Measurements from ENCODE around the gene ARHGAP31. TPM values are rescaled to one million over a fixed set of nuclear protein-coding genes. Genes with fewer than 3 reads are reported as not detected.

Gene ARHGAP31
- total RNA-seq, 1 donor from 2014 or later, result 48.1 TPM

GRCh38 chr3:119362940-119363725 is 69.0 kb downstream of the ARHGAP31 start:
- Mint-ChIP-seq H3K27me3 (ENCODE audit: low read depth, unreplicated experiment) (no peaks in the 10 kb centered on the region), H3K4me1 (ENCODE audit: low read depth, unreplicated experiment) (peaks cover 17% of the 10 kb centered on the region), H3K36me3 (ENCODE audit: low read depth, unreplicated experiment) (no peaks in the 10 kb centered on the region), H3K9me3 (ENCODE audit: unreplicated experiment) (no peaks in the 10 kb centered on the region), H3K4me3 (ENCODE audit: unreplicated experiment) (no peak overlapping the region), H3K27ac (ENCODE audit: unreplicated experiment) (no peak overlapping the region)
- FAIRE-seq (no peak), DNase-seq (ENCODE audit: low read depth) (no peak)
- Histone ChIP-seq H2AFZ (ENCODE audit: low read depth, low read length) (no peak overlapping the region), H3K79me2 (ENCODE audit: insufficient read depth, low read length) (peaks cover 50% of the 10 kb centered on the region), H3K27ac (ENCODE audit: low read depth, low read length) (no peak overlapping the region), H3K4me1 (ENCODE audit: insufficient read depth, low read length) (no peaks in the 10 kb centered on the region), H3K4me2 (ENCODE audit: low read length) (no peak overlapping the region), H3K9me3 (ENCODE audit: insufficient read depth, low read depth, low read length) (no peaks in the 10 kb centered on the region), H3K9ac (ENCODE audit: low read length) (no peak overlapping the region), H4K20me1 (ENCODE audit: insufficient read depth, low read length) (peaks cover 46% of the 10 kb centered on the region), H3K27me3 (ENCODE audit: insufficient read depth, low read length) (no peaks in the 10 kb centered on the region), H3K36me3 (ENCODE audit: insufficient read depth, low read length) (peaks cover 15% of the 10 kb centered on the region), H3K4me3 (ENCODE audit: insufficient read depth, low read depth, low read length) (no peak overlapping the region)
- TF ChIP-seq CTCF (IDR thresholded peaks at IDR 0.05; ENCODE audit: insufficient read depth, low read depth, low read length) (no peak), EZH2 (IDR thresholded peaks at IDR 0.05; ENCODE audit: insufficient read depth, low read length) (no peak)

GRCh38 chr3:119364401-119364800 is 70.2 kb downstream of the ARHGAP31 start:
- Histone ChIP-seq H3K36me3 (ENCODE audit: insufficient read depth, low read length) (peaks cover 27% of the 10 kb centered on the region), H3K4me2 (ENCODE audit: low read length) (no peak overlapping the region), H3K9ac (ENCODE audit: low read length) (no peak overlapping the region), H3K27ac (ENCODE audit: low read depth, low read length) (no peak overlapping the region), H2AFZ (ENCODE audit: low read depth, low read length) (no peak overlapping the region), H3K27me3 (ENCODE audit: insufficient read depth, low read length) (no peaks in the 10 kb centered on the region), H3K79me2 (ENCODE audit: insufficient read depth, low read length) (peaks cover 43% of the 10 kb centered on the region), H3K4me3 (ENCODE audit: insufficient read depth, low read depth, low read length) (no peak overlapping the region), H3K9me3 (ENCODE audit: insufficient read depth, low read depth, low read length) (no peaks in the 10 kb centered on the region), H3K4me1 (ENCODE audit: insufficient read depth, low read length) (no peaks in the 10 kb centered on the region), H4K20me1 (ENCODE audit: insufficient read depth, low read length) (peaks cover 57% of the 10 kb centered on the region)
- DNase-seq (ENCODE audit: low read depth), result no peak
- no peak overlapping the region for H3K27ac Mint-ChIP-seq (ENCODE audit: unreplicated experiment)
- H3K4me3 Mint-ChIP-seq (ENCODE audit: unreplicated experiment), result no peak overlapping the region
- no peaks in the 10 kb centered on the region for H3K27me3 Mint-ChIP-seq (ENCODE audit: low read depth, unreplicated experiment)
- TF ChIP-seq EZH2 (IDR thresholded peaks at IDR 0.05; ENCODE audit: insufficient read depth, low read length) (no peak), CTCF (IDR thresholded peaks at IDR 0.05; ENCODE audit: insufficient read depth, low read depth, low read length) (no peak)
- H3K4me1 Mint-ChIP-seq (ENCODE audit: low read depth, unreplicated experiment), result peaks cover 15% of the 10 kb centered on the region
- H3K36me3 Mint-ChIP-seq (ENCODE audit: low read depth, unreplicated experiment), result peaks cover 4% of the 10 kb centered on the region
- H3K9me3 Mint-ChIP-seq (ENCODE audit: unreplicated experiment), result no peaks in the 10 kb centered on the region
- FAIRE-seq, result no peak

- H4K20me1 ChIP-seq (ENCODE audit: insufficient read depth, low read length), result peaks cover 48% of the 10 kb centered on the region
- Mint-ChIP-seq H3K27ac (ENCODE audit: unreplicated experiment) (no peak overlapping the region), H3K36me3 (ENCODE audit: low read depth, unreplicated experiment) (peaks cover 4% of the 10 kb centered on the region), H3K27me3 (ENCODE audit: low read depth, unreplicated experiment) (no peaks in the 10 kb centered on the region), H3K4me3 (ENCODE audit: unreplicated experiment) (no peak overlapping the region), H3K4me1 (ENCODE audit: low read depth, unreplicated experiment) (peaks cover 5% of the 10 kb centered on the region), H3K9me3 (ENCODE audit: unreplicated experiment) (no peaks in the 10 kb centered on the region)
- no peak overlapping the region for H3K27ac ChIP-seq (ENCODE audit: low read depth, low read length)
- TF ChIP-seq EZH2 (IDR thresholded peaks at IDR 0.05; ENCODE audit: insufficient read depth, low read length), result no peak
- no peak for TF ChIP-seq CTCF (IDR thresholded peaks at IDR 0.05; ENCODE audit: insufficient read depth, low read depth, low read length)
- no peaks in the 10 kb centered on the region for H3K4me1 ChIP-seq (ENCODE audit: insufficient read depth, low read length)
- no peak overlapping the region for H3K4me3 ChIP-seq (ENCODE audit: insufficient read depth, low read depth, low read length)
- no peak overlapping the region for H3K4me2 ChIP-seq (ENCODE audit: low read length)
- DNase-seq (ENCODE audit: low read depth) (no peak), FAIRE-seq (no peak)
- H3K9ac ChIP-seq (ENCODE audit: low read length), result no peak overlapping the region
- H3K9me3 ChIP-seq (ENCODE audit: insufficient read depth, low read depth, low read length), result no peaks in the 10 kb centered on the region
- no peak overlapping the region for H2AFZ ChIP-seq (ENCODE audit: low read depth, low read length)
- peaks cover 33% of the 10 kb centered on the region for H3K79me2 ChIP-seq (ENCODE audit: insufficient read depth, low read length)
- H3K36me3 ChIP-seq (ENCODE audit: insufficient read depth, low read length), result peaks cover 28% of the 10 kb centered on the region
- H3K27me3 ChIP-seq (ENCODE audit: insufficient read depth, low read length), result no peaks in the 10 kb centered on the region
Measured at GRCh38 chr3:119365418-119365817, 71.2 kb downstream of the ARHGAP31 start.
